ENCODE data around the gene TMEM151B.

DNA sequence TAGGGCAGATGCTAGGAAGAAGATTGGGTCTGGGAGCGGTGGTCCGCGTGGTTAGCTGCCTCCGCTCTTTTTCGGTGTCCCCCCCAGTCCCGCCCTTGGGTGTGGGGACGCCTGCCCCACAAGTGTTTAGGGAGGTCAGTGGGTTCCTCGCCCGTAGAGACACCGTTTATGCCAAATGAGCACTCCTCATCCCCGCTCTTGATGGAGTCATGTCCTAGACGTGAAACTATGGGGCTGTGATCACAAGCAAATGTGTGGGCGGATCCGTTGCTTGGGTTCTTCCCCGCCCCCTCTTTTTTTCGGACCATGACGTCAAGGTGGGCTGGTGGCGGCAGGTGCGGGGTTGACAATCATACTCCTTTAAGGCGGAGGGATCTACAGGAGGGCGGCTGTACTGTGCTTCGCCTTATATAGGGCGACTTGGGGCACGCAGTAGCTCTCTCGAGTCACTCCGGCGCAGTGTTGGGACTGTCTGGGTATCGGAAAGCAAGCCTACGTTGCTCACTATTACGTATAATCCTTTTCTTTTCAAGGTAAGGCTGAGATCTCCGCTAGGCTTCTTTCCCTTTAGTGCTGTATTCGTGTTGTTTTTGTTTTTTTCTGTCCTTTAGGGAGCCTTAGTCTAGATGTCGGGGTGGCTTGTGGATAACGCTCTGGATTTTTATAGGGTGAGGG lies 23.4 kb upstream of the TMEM151B start, which contains the start of gene HSP90AB1:
- TF ChIP-seq POLR2AphosphoS5 (IDR thresholded peaks at IDR 0.05) (peak; percentile 100), POLR2A (IDR thresholded peaks at IDR 0.05) (peak; percentile 99), EP300 (IDR thresholded peaks at IDR 0.05) (no peak)
- TF ChIP-seq, protein P1, sequence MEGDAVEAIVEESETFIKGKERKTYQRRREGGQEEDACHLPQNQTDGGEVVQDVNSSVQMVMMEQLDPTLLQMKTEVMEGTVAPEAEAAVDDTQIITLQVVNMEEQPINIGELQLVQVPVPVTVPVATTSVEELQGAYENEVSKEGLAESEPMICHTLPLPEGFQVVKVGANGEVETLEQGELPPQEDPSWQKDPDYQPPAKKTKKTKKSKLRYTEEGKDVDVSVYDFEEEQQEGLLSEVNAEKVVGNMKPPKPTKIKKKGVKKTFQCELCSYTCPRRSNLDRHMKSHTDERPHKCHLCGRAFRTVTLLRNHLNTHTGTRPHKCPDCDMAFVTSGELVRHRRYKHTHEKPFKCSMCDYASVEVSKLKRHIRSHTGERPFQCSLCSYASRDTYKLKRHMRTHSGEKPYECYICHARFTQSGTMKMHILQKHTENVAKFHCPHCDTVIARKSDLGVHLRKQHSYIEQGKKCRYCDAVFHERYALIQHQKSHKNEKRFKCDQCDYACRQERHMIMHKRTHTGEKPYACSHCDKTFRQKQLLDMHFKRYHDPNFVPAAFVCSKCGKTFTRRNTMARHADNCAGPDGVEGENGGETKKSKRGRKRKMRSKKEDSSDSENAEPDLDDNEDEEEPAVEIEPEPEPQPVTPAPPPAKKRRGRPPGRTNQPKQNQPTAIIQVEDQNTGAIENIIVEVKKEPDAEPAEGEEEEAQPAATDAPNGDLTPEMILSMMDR (IDR thresholded peaks at IDR 0.05) = no peak
